Fibroblast of lung (primary cell): ENCODE measurements around the gene TMEM132D. TPM values are rescaled to one million over a fixed set of nuclear protein-coding genes. Genes with fewer than 3 reads are reported as not detected.

Source experiments
- DNase-seq, 2 donors: peaks; one replicate each; pipeline versions ENCODE4 v3.0.0 to v3.0.0-alpha.2; 2010; ENCODE audit warnings: low read depth in 2 of 2
- H2AFZ ChIP-seq: 2 replicates; pipeline ENCODE4 v1.5.1; 2012; ENCODE audit warnings: low read length, control low read depth, inconsistent platforms
- H3K27ac ChIP-seq: 2 replicates; pipeline ENCODE4 v1.5.1; 2011; ENCODE audit warnings: low read length, control low read depth; ENCODE audit not compliant: insufficient read depth
- H3K27me3 ChIP-seq: 2 replicates; pipeline ENCODE4 v1.5.1; 2011; ENCODE audit warnings: mild to moderate bottlenecking, low read length; ENCODE audit not compliant: control insufficient read depth, insufficient read depth
- H3K36me3 ChIP-seq: 2 replicates; pipeline ENCODE4 v1.5.1; 2011; ENCODE audit warnings: low read length; ENCODE audit not compliant: control insufficient read depth, insufficient read depth
- H3K4me1 ChIP-seq: 2 replicates; pipeline ENCODE4 v1.5.1; 2011; ENCODE audit warnings: low read length; ENCODE audit not compliant: control insufficient read depth, insufficient read depth; ENCODE audit errors: extremely low read depth
- H3K4me2 ChIP-seq: 2 replicates; pipeline ENCODE4 v1.5.1; 2011; ENCODE audit warnings: low read length, control low read depth; ENCODE audit not compliant: insufficient read depth; ENCODE audit errors: extremely low read depth
- H3K4me3 ChIP-seq, 4 experiments: fragments of 200-600 bp in 1 of 4; sonication (generic) in 1 of 4; replicated peaks in 1 of 4; 2 replicates each; pipeline ENCODE4 v1.5.1; 2011 to 2016; ENCODE audit warnings: low read length in 4 of 4, low read depth in 3 of 4, mild to moderate bottlenecking in 3 of 4, control low read depth in 2 of 4, inconsistent platforms in 1 of 4, mixed read lengths in 1 of 4; ENCODE audit not compliant: insufficient read depth in 1 of 4; ENCODE audit errors: control extremely low read depth in 1 of 4
- H3K79me2 ChIP-seq: 2 replicates; pipeline ENCODE4 v1.5.1; 2012; ENCODE audit warnings: mild to moderate bottlenecking, low read length, inconsistent platforms; ENCODE audit not compliant: control insufficient read depth, insufficient read depth
- H3K9ac ChIP-seq: 2 replicates; pipeline ENCODE4 v1.5.1; 2011; ENCODE audit warnings: mild to moderate bottlenecking, low read length, control low read depth; ENCODE audit not compliant: insufficient read depth
- H3K9me3 ChIP-seq: 2 replicates; pipeline ENCODE4 v1.5.1; 2012; ENCODE audit warnings: low read depth, low read length; ENCODE audit not compliant: control insufficient read depth, insufficient read depth
- H4K20me1 ChIP-seq: 2 replicates; pipeline ENCODE4 v1.5.1; 2011; ENCODE audit warnings: low read length; ENCODE audit not compliant: control insufficient read depth, insufficient read depth; ENCODE audit errors: extremely low read depth
- EZH2 ChIP-seq: IDR thresholded peaks from 2 replicates; pipeline ENCODE4 v1.5.1; 2012; ENCODE audit warnings: low read length, control low read depth, mild to moderate bottlenecking; ENCODE audit errors: missing control alignments
- polyA plus RNA-seq, 2 donors: library from polyadenylated mRNA; depleted of rRNA in 1 of 2; stranded (reverse) in 1 of 2; unstranded in 1 of 2; fragments of >200 nt; gene quantifications; 2 replicates each; pipeline ENCODE4 v1.2.1, GENCODE V29; 2011 to 2012; ENCODE audit warnings: missing spikeins in 1 of 2
- total RNA-seq: library from RNA; depleted of rRNA; stranded (reverse); fragments of >200 nt; gene quantifications from 2 replicates; pipeline ENCODE4 v1.2.1, GENCODE V29; 2014
- TF ChIP-seq, protein P1 (sequence below), 2 donors: IDR thresholded peaks in 1 of 2; conservative IDR thresholded peaks in 1 of 2; 1 replicate in 1 of 2; 2 replicates in 1 of 2; pipeline ENCODE4 v1.5.1; 2011 to 2012; ENCODE audit warnings: low read length in 2 of 2, control low read depth in 1 of 2, inconsistent platforms in 1 of 2, low read depth in 1 of 2, mild to moderate bottlenecking in 1 of 2

TMEM132D gene
- total and polyA plus RNA-seq, 2 donors (not counting 1 experiment from before 2014, with no cell fraction given) = not detected

DNA sequence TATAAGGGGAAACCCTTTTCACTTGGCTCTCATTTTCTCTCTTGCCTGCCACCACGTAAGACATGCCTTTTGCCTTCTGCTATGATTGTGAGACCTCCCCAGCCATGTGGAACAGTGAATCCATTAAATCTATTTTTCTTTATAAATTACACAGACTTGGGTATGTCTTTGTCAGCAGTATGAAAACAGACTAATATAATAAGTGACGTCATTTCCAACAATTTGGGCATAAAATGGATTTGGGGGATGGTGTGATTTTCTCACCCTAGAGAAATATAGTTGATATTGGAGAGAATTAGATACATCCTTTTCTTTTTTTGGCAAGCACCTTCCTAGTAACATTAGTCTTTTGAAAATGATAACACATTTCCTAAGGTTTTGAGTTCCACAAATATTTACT, 490.5 kb downstream of the TMEM132D start:
- Histone ChIP-seq H3K4me3 (no peak overlapping the region), H2AFZ (no peak overlapping the region), H3K36me3 (no peaks in the 10 kb centered on the region), H4K20me1 (no peaks in the 10 kb centered on the region), H3K27me3 (no peaks in the 10 kb centered on the region), H3K9ac (no peak overlapping the region), H3K9me3 (no peaks in the 10 kb centered on the region), H3K79me2 (no peaks in the 10 kb centered on the region), H3K27ac (no peak overlapping the region), H3K4me2 (no peak overlapping the region), H3K4me1 (no peaks in the 10 kb centered on the region)
- TF ChIP-seq, protein P1, sequence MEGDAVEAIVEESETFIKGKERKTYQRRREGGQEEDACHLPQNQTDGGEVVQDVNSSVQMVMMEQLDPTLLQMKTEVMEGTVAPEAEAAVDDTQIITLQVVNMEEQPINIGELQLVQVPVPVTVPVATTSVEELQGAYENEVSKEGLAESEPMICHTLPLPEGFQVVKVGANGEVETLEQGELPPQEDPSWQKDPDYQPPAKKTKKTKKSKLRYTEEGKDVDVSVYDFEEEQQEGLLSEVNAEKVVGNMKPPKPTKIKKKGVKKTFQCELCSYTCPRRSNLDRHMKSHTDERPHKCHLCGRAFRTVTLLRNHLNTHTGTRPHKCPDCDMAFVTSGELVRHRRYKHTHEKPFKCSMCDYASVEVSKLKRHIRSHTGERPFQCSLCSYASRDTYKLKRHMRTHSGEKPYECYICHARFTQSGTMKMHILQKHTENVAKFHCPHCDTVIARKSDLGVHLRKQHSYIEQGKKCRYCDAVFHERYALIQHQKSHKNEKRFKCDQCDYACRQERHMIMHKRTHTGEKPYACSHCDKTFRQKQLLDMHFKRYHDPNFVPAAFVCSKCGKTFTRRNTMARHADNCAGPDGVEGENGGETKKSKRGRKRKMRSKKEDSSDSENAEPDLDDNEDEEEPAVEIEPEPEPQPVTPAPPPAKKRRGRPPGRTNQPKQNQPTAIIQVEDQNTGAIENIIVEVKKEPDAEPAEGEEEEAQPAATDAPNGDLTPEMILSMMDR (conservative IDR thresholded peaks at IDR 0.05 in 1 of 2, IDR thresholded peaks at IDR 0.05 in 1 of 2; ENCODE audit: low read depth in 1 of 2, low read length in 2 of 2) = no peak
- no peak for TF ChIP-seq EZH2
- DNase-seq = no peak

DNA sequence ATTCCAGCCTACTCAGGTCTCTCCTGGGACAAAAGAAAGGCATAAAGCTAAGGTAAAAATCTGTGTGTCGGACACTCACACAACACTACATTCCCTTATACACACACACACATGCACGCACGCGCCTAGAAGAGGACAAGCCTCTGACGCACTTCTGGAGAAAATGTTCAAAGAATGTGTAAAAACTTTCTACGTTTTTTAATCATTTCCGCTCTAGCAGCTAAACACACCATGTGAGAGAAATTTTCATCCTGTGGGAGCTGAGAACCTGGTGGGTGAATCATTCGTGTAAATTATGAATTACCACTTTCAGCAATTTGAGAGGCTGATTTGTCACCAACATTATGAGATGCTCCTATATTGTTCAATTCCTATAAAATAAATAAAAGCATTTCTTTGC, 494.5 kb downstream of the TMEM132D start:
- Histone ChIP-seq H3K79me2 (no peaks in the 10 kb centered on the region), H3K9ac (no peak overlapping the region), H3K4me2 (no peak overlapping the region), H4K20me1 (no peaks in the 10 kb centered on the region), H3K27ac (no peak overlapping the region), H3K4me1 (no peaks in the 10 kb centered on the region), H3K9me3 (no peaks in the 10 kb centered on the region), H3K36me3 (no peaks in the 10 kb centered on the region), H3K4me3 (no peak overlapping the region), H2AFZ (no peak overlapping the region), H3K27me3 (no peaks in the 10 kb centered on the region)
- no peak for DNase-seq
- no peak for TF ChIP-seq EZH2
- TF ChIP-seq, protein P1 (conservative IDR thresholded peaks at IDR 0.05 in 1 of 2, IDR thresholded peaks at IDR 0.05 in 1 of 2; ENCODE audit: low read depth in 1 of 2, low read length in 2 of 2) = no peak

GRCh38 chr12:129404556-129404955, 499.3 kb downstream of the TMEM132D start:
- no peak for TF ChIP-seq EZH2
- TF ChIP-seq, protein P1 (conservative IDR thresholded peaks at IDR 0.05 in 1 of 2, IDR thresholded peaks at IDR 0.05 in 1 of 2; ENCODE audit: low read depth in 1 of 2, low read length in 2 of 2) = no peak
- no peaks in the 10 kb centered on the region for H3K27me3 ChIP-seq

More at GRCh38 chr12:129404556-129404955, 499.3 kb downstream of the TMEM132D start:
- no peaks in the 10 kb centered on the region for H3K36me3 ChIP-seq
- H3K9me3 ChIP-seq = no peaks in the 10 kb centered on the region
- H2AFZ ChIP-seq = no peak overlapping the region
- no peak overlapping the region for H3K4me2 ChIP-seq
- H3K4me3 ChIP-seq = no peak overlapping the region
- no peaks in the 10 kb centered on the region for H3K4me1 ChIP-seq
- no peak overlapping the region for H3K9ac ChIP-seq
- H4K20me1 ChIP-seq = no peaks in the 10 kb centered on the region
- H3K79me2 ChIP-seq = no peaks in the 10 kb centered on the region
- no peak overlapping the region for H3K27ac ChIP-seq
- no peak for DNase-seq
